Left colon (tissue), 2 donors: ENCODE results near the gene TFDP1. TPM values are rescaled to one million over a fixed set of nuclear protein-coding genes. Genes with fewer than 3 reads are reported as not detected.

Experiments used
- ATAC-seq: fragments of 200-7000 bp; cut with Tn5 transposase; one replicate; pipeline ENCODE4 v1.9.1; 2020; ENCODE audit warnings: mild to moderate bottlenecking, moderate library complexity
- DNase-seq, 2 donors: peaks; one replicate each; pipeline ENCODE4 v3.0.0-alpha.2; 2020
- intact Hi-C, 2 donors: fragments of 100-400 bp; cut with DNase I in 1 of 2; cut with micrococcal nuclease in 1 of 2; formaldehyde crosslinking; loops; one replicate each; pipeline versions ENCODE4 v1.11.2 to v1.14.0; 2022; cut with DNase I, micrococcal nuclease
- total RNA-seq, 2 donors: library from RNA; stranded (reverse); fragmentation: NEBNext Ultra II Directional; extraction: Animal tissue kit (Norgen Biotek cat#: 25700); gene quantifications; one replicate each; pipeline ENCODE4 v1.2.1, GENCODE V29; 2021
- donor health status: DM: no; HTN: no; CAD: no.
- donor health status: DM: yes; HTN: yes; CAD: no.

The TFDP1 gene
- total RNA-seq, 2 donors from 2014 or later = 61.1 to 72.6 TPM

GRCh38 chr13:113548171-113548641 lies 36.3 kb upstream of the TFDP1 start:
- ATAC-seq (no peak), DNase-seq (peak in 1 of 2 donors; percentile 22)
- intact Hi-C loops = no loop called here

DNA sequence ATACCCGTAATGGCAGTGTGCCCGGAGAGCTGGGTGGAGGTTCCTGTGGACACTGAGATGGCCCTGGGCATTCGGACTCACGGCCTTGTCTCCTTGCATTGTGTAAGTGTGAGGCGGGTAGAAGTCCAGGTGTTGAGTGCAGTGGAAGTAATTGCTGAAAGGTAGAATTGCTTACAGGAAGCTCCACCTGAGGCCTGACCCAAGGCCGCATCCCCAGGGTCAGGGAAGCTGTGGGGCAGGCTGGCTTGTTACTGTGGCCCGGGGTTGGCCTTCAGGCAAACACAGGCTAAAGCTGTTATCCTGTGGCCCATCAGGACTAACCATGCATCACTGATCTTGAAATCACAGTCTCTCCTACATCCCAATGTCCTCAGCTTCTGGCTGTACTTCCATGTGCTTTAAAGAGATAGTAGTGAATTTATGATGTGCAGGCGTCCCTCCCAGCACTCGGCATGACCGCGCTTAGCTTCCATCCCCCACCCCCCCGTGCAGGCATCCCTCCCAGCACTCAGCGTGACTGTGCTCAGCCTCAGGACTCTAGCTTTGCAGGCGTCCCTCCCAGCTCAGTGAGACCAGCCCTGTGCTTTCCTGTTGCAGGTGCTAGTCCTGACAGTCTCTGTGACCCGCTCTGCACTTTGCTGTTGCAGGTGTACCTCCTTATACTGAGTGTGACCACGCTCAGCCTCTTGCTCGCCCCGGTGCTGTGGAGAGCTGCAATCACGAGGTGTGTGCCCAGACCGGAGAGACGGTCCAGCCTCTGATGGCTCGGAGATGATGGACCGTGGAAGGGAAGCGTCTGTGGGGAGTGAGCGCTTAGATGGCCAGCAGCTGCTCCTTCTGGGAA lies 35.6 kb upstream of the TFDP1 start:
- intact Hi-C loops = no loop called here
- peak in 1 of 2 donors; percentile 22 for DNase-seq
- no peak for ATAC-seq

- no peak for ATAC-seq
- intact Hi-C loops = no loop called here
- no peak for DNase-seq
These were observed 34.1 kb upstream of the TFDP1 start for GRCh38 chr13:113550453-113550852.

GRCh38 chr13:113551081-113552000 lies 33.2 kb upstream of the TFDP1 start:
- DNase-seq = no peak

DNA sequence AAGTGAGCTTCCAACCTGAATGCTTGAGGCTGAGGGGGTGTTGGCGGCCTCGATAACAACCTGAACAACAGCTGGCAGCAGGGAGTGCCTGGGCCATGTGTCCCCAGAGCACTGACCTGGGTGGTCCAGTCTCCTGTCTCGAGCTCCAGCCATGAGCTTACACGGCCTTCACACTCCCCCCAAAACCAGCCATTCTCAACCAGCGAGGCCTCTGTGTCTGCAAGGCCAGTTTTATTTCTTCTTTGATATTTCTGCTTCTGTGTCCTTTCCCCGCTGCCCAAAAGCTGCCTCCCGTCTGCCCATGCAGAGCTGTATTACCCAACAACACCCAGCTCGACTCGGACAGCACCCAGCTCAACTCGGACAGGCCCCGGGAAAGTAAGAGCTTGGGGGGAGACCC lies 32.5 kb upstream of the TFDP1 start:
- no peak for ATAC-seq
- intact Hi-C loops = no loop called here
- peak in 1 of 2 donors; percentile 17 for DNase-seq

More at GRCh38 chr13:113551081-113552000, 33.2 kb upstream of the TFDP1 start:
- intact Hi-C loops = no loop called here
- ATAC-seq = no peak

- DNase-seq (peak in 1 of 2 donors; percentile 11), ATAC-seq (no peak)
- intact Hi-C loops = no loop called here
These were observed 31.6 kb upstream of the TFDP1 start for GRCh38 chr13:113552786-113553434.

GRCh38 chr13:113553511-113554332 lies 30.8 kb upstream of the TFDP1 start:
- intact Hi-C loops = no loop called here
- DNase-seq (peak in 1 of 2 donors; percentile 21), ATAC-seq (no peak)

DNA sequence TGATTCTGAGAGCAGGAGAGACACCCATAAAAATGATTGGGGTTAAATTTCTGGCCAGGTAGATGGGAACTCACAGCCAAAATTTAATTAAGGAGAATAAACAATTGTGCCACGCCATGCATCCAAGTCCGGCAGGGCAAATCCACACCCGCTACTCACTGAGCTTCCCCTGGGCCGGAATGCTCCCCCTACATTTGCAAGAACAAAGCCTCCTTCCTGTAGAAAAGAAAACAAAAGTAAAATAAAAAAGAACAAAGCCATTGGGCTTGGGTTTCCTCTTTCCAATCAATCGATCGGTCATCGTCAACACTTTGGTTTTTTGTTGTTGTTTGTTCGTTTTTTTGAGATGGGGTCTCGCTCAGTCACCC lies 30.2 kb upstream of the TFDP1 start:
- intact Hi-C loops = no loop called here
- DNase-seq (no peak), ATAC-seq (no peak)

- DNase-seq (peak in 1 of 2 donors; percentile 7), ATAC-seq (no peak)
- intact Hi-C loops = no loop called here
These were observed 29.4 kb upstream of the TFDP1 start for GRCh38 chr13:113555141-113555540.

DNA sequence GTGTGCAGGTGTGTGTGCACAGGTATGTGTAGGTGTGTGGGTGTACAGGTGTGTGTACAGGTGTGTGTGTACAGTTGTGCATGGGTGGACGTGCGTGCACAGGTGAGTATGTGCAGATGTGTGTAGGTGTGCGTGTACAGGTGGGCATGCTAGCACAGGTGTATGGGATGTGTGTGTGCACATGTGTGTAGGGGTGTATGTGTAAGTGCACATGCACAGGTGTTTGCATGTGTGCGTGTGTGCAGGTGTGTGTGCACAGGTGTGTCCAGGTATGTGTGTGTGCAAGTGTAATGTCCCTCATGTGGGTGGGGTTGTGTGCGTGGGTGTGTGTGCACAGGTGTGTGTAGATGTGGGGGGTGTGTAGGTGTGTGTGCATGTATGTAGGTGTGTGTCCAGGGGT lies 27.5 kb upstream of the TFDP1 start:
- DNase-seq (no peak), ATAC-seq (no peak)
- intact Hi-C loops = no loop called here

DNA sequence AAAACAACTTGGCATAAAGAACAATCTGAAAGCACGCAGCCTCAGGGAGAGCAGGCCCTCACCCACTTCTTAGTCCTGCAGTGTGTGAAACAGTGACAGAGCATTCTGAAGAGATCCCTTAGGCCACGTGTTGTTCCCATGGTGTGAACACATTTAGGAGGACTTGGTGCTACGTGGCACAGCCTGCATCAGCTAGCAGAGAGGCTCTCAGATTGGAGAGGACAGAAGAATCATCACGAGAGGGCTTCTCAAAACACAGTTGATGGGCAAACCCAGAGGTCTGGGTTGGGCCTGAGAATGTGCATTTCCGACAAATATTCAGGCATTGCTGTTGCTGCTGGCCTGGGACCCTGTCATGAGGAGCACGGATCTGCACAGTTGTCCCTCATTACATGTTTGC lies 26.1 kb upstream of the TFDP1 start:
- DNase-seq (no peak), ATAC-seq (no peak)
- intact Hi-C loops = no loop called here

DNA sequence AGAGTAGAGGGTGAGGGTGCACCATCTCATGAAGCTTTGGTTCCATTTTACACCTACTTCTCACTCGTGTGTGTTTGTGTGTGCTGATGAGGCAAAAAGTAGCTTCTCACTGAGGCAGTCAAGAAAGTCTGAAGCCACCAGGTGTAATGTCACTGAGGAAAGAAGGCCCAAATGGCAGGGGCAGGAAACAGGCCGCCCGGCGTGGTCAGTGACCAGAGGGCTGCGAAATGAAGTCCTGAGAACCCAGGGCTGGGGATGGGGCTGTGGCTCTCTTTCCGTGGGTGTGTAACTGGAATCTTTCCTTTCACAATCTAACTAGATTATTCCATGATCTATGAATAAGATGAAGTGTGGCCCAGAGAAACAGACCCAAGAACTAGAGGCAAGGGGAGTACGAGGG lies 25.5 kb upstream of the TFDP1 start:
- DNase-seq (peak in 1 of 2 donors; percentile 7), ATAC-seq (no peak)
- intact Hi-C loops = no loop called here

DNA sequence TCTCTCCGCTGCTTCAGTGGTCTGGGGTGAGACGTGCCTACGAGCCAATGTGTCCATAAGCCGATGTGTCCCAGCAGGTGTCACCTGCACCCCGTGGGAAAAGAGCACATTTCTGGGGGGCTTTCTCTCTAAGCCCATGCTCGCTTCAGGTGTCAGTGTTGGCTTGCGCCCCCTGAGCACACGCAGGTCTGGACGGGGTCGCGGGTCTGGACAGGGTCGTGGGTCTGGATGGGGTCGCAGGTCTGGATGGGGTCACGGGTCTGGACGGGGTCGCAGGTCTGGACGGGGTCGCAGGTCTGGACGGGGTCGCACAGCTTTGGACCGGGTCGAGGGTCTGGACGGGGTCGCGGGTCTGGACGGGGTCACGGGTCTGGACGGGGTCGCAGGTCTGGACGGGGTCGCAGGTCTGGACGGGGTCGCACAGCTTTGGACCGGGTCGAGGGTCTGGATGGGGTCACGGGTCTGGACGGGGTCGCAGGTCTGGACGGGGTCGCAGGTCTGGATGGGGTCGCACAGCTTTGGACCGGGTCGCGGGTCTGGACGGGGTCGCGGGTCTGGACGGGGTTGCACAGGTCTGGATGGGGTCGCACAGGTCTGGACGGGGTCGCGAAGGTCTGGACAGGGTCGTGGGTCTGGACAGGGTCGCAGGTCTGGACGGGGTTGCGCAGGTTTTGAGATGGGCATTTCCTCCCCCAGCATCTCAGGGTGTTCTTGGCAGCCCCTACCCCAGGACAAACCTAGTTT lies 24.5 kb upstream of the TFDP1 start:
- DNase-seq (peak in 1 of 2 donors; percentile 13), ATAC-seq (no peak)
- intact Hi-C loops = no loop called here

DNA sequence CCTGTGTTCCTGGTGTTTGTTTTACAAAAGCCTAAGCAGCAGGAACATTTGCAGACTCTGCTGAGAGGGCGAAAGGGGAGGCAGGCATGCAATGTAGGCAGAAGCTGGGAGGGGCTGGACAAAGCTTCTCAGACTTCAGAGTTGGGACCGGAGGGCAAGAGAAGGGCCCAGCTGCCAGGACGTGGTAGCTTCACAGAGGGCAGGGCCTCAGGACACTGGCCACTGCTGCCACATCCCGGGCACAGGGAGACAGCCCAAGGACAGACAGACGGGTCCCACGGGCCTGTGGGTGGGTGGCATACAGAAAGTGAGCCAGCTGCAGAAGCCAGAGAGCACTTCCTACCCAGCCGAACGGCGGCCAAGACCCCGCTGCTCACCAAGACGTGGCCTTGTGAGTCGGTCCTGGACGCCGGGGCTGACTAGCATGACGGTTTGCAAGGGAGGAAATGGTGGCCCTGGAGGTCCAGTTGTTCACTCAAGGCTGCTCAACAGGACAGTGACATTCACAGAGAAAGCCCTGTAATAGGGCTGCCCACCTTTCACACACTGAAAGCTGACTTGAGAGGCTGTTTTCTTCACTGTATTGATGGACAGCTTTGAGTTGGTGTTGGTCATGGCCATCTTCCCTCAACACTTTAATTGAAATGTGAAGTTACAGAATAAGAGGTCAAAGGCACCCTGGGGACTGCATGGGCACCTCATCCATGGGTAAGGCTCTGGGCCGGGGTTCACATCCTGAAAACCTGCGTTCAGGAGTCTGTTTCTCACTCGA lies 23.7 kb upstream of the TFDP1 start:
- DNase-seq = peak in 1 of 2 donors; percentile 19
- intact Hi-C loops = no loop called here

DNA sequence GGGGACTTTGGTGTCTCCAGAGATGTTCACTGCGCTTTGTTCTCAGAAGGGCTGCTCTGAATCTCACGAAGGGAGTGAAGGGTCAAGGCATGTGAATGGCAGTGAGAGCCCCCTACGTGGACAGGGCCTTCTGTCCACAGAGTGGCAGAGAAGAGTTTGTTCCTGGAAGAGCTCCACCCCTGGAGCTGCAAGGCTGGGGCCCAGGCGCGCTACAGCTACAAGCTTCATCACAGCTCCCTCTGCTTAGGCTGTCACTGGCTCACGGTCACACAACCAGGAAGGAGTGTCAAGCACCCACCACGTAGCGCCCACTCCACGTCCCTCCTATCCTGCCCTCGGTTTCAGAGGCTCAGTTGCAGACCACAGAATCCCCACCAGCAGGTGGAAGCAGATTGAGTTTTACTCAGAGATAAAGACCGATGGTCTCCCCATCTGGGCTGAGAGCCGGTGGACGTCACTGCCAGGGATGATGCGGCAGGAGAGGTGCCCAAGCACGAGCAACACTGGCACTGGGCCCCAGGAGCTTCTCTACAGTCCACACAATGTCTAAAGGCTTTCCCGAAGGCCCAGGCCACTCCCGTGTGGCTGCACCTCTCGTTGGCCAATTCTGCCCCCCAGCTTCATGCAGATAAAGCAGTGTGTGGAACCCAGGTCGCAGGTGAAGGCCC lies 23.0 kb upstream of the TFDP1 start:
- intact Hi-C loops = no loop called here
- DNase-seq (peak in 1 of 2 donors; percentile 18), ATAC-seq (no peak)

More for the DNA sequence above, 23.7 kb upstream of the TFDP1 start:
- no peak for ATAC-seq

GRCh38 chr13:113562085-113562749 lies 22.3 kb upstream of the TFDP1 start:
- ATAC-seq (peak; percentile 80), DNase-seq (peak; percentile 38 to 56)
- intact Hi-C loops = no loop called here
